ENCODE measurements around the gene PRR19. TPM values are rescaled to one million over a fixed set of nuclear protein-coding genes. Genes with fewer than 3 reads are reported as not detected.
A peak's percentile ranks its signal among the peaks of the same experiment; 100 is the strongest.

Gene PRR19
- polyA plus RNA-seq, 1 donor: 1.5 TPM

DNA sequence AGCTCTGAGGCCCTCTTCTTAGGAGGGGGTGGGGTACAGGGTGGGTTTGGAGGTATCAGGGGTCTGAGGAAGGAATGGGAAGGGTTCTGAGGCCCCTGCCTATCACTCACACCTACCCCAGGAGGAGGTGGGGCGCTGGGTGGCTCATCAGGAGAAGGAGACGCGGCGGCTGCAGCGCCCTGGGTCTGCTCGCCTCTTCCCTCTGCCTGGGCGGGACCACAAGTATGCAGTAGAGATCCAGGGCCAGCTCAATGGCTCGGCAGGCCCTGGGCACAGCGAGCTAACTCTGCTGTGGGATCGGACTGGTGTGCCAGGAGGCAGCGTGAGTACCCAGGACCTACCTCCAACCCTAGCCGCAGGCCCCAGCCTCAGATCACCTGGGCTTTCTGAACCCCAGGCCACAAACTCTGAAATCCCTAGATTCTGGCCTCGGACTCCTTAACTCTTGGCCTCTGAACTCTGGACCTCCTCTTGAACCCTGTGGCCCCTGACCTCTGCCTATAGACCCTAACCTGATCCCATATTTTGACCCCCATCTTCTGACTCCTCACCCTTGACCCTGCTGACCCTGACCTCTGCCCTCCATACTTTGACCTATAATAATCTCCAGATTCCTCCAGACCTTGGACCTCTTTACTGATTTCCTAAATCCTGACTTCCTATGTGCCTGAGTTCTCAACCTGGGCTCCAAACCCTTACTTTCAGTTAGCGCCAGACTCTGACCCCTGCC lies 47.6 kb downstream of the PRR19 start:
- DNase-seq: no peak

DNA sequence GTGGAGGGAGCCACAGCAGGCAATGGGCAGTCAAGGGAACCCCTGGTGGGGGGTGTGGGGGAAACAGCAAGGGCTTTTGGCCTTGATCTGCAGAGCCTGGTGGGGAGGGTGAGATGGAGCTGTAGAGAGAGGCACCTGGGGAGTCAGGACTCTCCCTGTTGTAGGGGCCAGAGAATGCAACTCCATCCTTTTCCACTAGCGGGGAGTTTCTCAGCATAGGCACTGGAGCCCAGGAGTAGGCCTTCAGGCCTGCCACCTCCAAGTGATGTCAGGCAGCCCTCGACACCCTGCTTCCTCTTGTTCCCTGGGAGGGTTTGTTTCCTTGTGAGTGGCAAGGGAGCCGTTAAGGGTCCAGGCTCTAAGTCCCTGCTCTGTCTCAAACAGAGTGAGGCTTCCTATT lies 48.5 kb downstream of the PRR19 start:
- no peak for DNase-seq

DNA sequence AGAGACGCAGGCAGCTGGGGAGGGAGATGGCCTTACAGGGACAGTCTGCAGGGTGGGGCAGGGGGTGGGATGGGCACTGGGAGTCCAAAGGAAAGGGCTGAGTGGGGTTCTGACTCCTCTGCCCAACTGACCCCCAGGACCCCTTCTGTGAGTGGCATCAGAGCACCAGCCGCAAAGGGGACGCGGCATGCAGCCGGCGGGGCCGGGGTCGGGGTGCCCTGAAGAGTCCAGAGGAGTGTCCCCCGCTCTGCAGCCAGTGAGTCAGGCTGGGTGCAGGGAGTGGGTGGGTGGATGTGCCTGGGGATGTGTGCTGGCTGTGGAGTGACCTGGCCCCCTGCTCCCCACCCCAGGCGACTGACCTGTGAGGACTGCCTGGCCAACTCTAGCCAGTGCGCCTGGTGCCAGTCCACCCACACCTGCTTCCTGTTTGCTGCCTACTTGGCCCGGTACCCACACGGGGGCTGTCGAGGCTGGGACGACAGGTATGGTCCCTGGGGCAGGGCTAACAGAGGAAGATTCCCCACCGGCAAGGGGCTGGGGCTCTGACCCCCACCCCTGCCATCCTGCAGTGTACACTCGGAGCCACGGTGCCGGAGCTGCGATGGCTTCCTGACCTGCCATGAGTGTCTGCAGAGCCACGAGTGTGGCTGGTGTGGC lies 49.3 kb downstream of the PRR19 start:
- DNase-seq: no peak

DNA sequence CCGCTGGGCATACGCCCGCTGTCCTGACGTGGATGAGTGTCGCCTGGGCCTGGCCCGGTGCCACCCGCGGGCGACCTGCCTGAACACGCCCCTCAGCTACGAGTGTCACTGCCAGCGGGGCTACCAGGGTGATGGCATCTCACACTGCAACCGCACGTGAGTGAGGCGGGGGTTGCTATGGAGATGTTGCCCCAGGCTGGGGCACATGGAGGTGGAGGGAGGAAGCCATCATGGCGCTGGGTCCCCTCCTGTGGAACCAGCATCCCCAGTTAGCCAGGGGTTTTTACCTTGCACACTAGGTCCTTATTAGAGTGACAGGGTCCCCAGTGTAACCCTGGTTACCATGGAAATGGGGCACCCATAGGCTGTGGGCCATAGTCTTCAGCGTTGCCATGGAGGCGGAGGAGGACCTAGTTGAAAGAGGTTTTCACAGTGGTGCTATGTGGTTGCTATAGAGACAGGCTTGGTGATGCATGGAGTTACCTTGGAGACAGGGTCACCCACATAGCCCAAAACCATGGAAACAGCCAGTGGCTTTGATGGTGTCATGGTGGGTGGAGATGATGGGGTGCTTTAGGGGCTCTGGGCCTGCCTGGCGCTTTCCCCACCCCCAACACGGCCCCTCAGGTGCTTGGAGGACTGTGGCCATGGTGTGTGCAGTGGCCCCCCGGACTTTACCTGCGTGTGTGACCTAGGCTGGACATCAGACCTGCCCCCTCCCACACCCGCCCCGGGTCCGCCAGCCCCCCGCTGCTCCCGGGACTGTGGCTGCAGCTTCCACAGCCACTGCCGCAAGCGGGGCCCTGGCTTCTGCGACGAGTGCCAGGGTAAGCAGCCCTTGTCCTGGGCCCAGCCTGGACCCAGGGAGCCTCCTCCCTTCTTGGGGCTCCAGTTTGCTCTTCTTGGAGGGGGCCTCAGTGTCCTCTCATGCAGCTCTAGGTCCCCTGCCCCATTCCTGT lies 50.6 kb downstream of the PRR19 start:
- DNase-seq: peak; percentile 37

DNA sequence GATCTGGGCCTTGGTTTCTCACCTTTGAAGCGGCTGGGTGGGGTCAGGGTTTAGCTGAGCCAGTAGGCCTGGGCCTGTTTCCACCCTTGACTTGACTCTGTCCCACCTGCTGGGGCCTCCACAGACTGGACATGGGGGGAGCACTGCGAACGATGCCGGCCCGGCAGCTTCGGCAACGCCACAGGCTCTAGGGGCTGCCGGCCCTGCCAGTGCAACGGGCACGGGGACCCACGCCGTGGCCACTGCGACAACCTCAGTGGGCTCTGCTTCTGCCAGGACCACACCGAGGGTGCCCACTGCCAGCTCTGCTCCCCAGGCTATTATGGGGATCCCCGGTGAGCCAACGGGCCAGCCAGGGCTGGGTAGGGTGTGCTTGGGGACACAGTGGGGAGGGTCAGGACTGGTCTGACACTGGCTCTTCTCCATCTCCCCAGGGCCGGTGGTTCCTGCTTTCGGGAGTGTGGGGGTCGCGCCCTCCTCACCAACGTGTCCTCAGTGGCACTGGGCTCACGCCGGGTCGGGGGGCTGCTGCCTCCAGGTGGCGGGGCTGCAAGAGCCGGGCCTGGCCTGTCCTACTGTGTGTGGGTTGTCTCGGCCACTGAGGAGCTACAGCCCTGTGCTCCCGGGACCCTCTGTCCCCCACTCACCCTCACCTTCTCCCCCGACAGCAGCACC lies 51.5 kb downstream of the PRR19 start:
- no peak for DNase-seq

DNA sequence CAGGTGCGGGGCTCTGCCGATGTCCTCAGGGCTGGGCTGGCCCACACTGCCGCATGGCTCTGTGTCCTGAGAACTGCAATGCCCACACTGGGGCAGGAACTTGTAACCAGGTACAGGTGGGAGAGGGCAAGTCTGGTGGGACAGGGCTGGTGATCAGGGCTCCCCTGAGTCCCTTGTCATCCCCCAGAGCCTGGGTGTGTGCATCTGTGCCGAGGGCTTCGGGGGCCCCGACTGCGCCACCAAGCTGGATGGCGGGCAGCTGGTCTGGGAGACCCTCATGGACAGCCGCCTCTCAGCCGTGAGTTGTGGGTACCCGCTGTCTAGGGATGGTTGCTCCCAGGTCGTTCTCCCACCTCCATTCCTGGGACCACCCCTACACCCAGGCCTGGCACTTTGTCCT lies 54.0 kb downstream of the PRR19 start:
- no peak for DNase-seq

DNA sequence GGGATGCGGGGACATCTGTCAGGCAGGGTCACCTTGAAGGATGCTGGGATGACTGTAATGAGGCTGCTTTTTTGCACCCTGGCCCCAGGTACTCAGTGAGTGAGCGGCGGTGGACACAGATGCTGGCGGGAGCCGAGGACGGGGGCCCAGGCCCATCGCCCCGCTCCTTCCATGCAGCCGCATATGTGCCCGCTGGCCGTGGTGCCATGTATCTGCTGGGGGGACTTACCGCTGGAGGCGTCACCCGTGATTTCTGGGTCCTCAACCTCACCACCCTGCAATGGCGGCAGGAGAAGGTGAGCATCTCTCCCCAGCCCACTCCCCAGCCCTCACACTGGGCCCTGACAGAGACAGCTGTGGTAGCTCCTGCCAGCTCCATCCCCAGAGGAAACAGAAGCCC lies 54.8 kb downstream of the PRR19 start:
- DNase-seq: no peak

DNA sequence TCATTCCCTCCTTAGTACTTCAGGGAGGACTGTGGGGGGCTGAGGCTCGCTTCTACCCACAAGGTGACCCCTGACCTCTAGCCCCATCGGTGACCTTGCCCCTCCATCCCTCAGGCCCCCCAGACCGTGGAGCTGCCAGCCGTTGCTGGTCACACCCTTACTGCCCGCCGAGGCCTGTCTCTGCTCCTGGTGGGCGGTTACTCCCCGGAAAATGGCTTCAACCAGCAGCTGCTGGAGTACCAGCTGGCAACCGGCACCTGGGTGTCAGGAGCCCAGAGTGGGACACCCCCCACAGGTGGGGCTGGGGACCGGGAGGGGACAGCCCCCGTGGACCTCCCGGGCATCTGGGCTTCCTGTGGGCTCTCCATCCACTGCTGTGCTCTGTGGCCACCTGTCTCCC lies 55.4 kb downstream of the PRR19 start:
- DNase-seq: no peak

Other genes with a start within 250 kb of the PRR19 start
- gene GRIK5, start 231.9 kb upstream of the PRR19 start, polyA plus RNA-seq (ENCODE audit: insufficient read length): 26.3 TPM
- 12.0 TPM for gene ZNF574, start 226.0 kb upstream of the PRR19 start, polyA plus RNA-seq (ENCODE audit: insufficient read length)
- gene POU2F2, start 169.7 kb upstream of the PRR19 start, polyA plus RNA-seq (ENCODE audit: insufficient read length): 0.70 TPM
- gene DEDD2, start 84.5 kb upstream of the PRR19 start, polyA plus RNA-seq (ENCODE audit: insufficient read length): 20.2 TPM
- 7.9 TPM for gene ZNF526, start 81.8 kb upstream of the PRR19 start, polyA plus RNA-seq (ENCODE audit: insufficient read length)
- 71.9 TPM for gene GSK3A, start 59.5 kb upstream of the PRR19 start, polyA plus RNA-seq (ENCODE audit: insufficient read length)
- gene ERF, start 47.0 kb upstream of the PRR19 start, polyA plus RNA-seq (ENCODE audit: insufficient read length): 64.5 TPM
- gene CIC, start 32.9 kb upstream of the PRR19 start, polyA plus RNA-seq (ENCODE audit: insufficient read length): 46.0 TPM
- gene PAFAH1B3, start 492 bp downstream of the PRR19 start, polyA plus RNA-seq (ENCODE audit: insufficient read length): 74.8 TPM
- gene TMEM145, start 11.2 kb downstream of the PRR19 start, polyA plus RNA-seq (ENCODE audit: insufficient read length): 1.3 TPM
- 38.6 TPM for gene MEGF8, start 23.5 kb downstream of the PRR19 start, polyA plus RNA-seq (ENCODE audit: insufficient read length)
- 0.55 TPM for gene CNFN, start 88.2 kb downstream of the PRR19 start, polyA plus RNA-seq (ENCODE audit: insufficient read length)
- gene LIPE, start 125.3 kb downstream of the PRR19 start, polyA plus RNA-seq (ENCODE audit: insufficient read length): 10.0 TPM
- not detected for gene CXCL17, start 140.8 kb downstream of the PRR19 start, polyA plus RNA-seq (ENCODE audit: insufficient read length)
- 11.9 TPM for gene CEACAM1, start 226.3 kb downstream of the PRR19 start, polyA plus RNA-seq (ENCODE audit: insufficient read length)